Right lung (tissue), 5 donors: Measurements from ENCODE around the gene ASPDH. TPM values are rescaled to one million over a fixed set of nuclear protein-coding genes. Genes with fewer than 3 reads are reported as not detected.
"Not testable (repeated sequence)": the region's sequence is repeated elsewhere in the genome, so short reads cannot be mapped to it uniquely, and the experiment has no call there.

Experiments used
- DNase-seq, 2 donors: peaks; one replicate each; pipeline ENCODE4 v3.0.0-alpha.2; 2013
- polyA plus RNA-seq, 5 donors: library from polyadenylated mRNA; unstranded; fragments of 120-200 nt; gene quantifications; one replicate each; pipeline versions ENCODE4 v1.2.1 to v1.2.3, GENCODE V29; 2013; ENCODE audit warnings: inconsistent platforms in 1 of 5, low replicate concordance in 1 of 5; ENCODE audit not compliant: insufficient read length in 5 of 5, insufficient read depth in 1 of 5

The ASPDH gene
- polyA plus RNA-seq, 5 donors: 0.60 to 2.2 (median 1.7) TPM

DNA sequence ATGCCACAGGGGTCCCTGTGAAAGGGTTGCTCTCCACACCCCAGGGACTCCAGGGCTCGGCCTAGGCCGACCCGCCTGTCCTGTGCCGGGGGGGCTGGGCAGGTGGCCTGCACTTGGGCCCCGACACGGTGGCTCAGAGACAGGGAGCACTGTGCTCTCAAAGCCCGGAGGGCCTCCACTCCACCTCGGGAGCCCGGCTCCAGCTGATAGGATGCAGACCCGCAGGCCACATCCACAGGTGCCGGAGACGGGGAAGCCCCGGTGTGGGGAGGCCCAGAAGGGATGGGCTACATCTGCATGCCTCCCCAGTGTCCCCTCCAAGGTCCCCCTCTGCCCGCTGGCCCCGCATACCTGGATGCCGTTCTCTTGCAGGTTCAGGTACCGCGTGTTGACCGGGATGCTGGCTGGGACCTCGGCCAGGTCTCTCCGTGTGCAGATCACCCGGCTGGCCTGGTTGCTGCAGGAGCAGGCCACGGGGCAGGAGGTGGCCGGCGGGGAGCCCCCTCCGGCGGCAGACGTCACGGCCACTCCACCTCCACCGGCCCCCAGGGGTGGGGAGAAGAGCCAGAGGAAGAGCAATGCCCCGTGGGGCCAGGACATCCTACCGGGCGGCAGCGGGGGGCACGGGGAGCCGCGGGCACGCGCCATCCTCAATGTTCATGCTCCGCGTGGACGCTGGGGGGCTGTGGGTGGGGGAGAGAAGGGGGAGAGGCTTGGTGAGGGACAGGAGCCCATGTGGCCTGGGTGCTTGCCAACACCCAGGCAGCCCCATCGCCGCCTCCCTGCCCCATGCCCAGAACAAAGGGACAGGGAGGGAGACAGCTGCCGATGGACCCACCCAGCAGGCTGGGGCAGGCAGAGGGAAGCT is 34.7 kb upstream of the ASPDH start:
- no peak for DNase-seq

- DNase-seq: no peak
These were observed 33.9 kb upstream of the ASPDH start for GRCh38 chr19:50547385-50548190.

DNA sequence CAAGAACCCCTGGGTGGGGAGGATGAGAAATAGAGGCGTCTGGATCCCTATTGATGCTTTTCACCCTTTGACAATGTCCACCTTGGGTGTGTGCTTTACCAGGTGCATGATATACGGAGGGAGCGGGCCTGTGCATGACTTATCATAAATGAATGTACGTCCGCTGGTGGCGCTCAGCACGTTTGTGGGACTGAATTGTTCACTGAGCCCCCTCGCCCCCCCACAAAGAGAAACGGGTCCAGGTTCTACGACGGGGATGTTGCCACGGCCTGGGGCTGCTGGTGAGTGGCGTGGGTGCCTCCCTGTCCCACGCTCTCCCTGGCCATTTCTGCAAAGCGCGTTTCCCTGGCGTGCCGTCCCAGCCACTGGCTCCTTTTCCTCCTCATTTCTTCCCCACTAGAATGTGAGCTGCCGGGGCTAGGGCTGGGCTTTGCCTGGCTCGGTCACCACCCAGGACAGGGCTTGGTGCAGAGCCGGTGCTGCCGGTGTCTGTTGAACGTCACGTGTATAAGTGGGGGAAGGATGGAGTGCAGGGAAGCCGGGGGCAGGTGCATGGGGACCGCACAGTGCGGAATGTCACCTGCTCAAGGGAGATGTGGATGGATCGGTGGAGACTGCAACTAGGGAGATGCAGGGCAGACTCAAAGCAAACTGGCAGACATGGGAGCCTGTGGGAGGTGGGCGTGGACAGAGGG is 33.0 kb upstream of the ASPDH start:
- no peak for DNase-seq

- DNase-seq: no peak
These were observed 29.2 kb upstream of the ASPDH start for GRCh38 chr19:50542943-50543342.

- peak; percentile 38 to 47 for DNase-seq
These were observed 24.1 kb upstream of the ASPDH start for GRCh38 chr19:50537769-50538230.

- DNase-seq: no peak
These were observed 23.6 kb upstream of the ASPDH start for GRCh38 chr19:50537306-50537685.

GRCh38 chr19:50536662-50537305 is 23.1 kb upstream of the ASPDH start:
- no peak for DNase-seq

DNA sequence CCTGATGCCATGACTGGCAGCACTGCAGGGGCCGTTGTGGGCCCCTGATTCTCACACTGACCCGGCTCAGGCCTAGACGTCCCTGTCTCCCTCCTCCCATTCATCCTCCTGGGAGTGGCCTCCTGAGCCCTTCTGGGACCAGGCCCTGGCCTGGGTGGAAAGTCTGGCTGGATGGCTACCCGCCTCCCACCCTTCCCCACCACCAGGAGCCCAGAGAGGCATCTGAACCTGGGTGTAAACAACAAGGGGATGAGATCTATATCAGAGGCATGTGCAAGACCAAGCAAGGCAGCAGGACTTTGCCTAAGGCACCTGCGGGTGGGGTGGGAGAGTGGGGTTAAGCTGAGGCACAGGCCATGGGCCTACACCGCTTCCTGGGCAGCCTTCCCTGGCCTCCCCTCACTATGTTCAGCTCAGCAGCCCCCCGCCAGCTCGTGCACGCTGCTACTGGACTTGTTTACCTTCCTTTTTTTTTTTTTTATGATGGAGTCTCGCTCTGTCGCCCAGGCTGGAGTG is 22.0 kb upstream of the ASPDH start:
- no peak for DNase-seq

DNA sequence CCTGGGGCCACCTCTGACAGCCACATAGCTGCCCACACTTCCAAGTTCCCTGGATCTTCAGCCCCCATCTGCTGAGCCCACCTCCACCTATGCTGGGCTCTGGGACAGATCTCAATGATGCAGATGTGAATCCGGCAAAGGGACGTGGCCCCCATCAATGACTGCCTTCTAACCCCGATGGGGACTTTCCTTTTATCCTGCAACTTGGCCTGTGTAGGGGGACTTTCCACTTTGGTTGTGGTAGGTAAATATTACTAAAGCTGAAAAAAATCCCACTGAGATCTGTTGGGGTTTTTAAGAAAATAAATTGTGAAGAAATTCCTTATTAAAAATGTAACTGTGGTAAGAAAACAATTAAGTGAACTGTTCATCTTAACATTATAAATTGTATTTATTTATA is 20.8 kb upstream of the ASPDH start:
- no peak for DNase-seq

DNA sequence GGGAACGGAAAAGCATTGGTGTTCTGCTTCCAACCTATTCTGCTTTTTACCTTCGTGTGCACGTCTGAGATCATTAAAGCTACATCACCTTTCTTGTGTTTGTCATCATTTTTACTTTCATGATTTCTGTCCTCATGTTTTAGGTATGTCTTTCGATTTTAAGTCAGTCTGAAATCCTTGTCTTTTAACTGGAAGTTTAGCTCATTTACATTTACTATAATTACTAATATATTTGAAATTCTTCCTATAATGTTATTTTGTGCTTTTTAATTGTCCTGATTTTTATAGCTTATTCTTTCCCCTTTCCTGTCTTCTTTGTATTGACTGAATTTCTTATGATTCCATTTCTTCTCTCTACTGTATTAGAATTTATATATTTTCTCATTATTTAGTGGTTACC is 19.2 kb upstream of the ASPDH start:
- DNase-seq: no peak

DNA sequence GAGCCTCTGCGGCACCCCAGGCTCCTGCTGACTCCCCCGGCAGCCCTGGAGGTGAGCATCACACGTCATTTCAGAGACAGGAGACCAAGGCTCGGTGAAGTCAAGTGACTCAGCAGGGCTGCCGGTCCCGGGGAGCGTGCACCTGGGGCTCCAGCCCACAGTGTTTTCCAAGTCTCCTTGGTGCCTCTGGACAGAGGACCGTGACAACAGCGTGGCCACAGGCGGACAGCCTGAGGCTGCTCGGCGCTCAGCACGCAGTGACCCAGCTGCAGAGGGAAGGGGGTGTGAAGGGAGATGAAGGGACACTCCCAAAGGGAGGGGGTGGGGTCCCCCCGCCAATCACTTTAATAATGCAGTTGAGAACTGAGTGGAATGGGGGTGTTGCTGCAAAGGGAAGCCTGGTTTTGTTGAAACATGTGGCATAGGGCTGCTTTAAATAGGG is 17.5 kb upstream of the ASPDH start:
- no peak for DNase-seq

- not testable (repeated sequence) for DNase-seq
These were observed 14.3 kb upstream of the ASPDH start for GRCh38 chr19:50528052-50528451.

GRCh38 chr19:50522881-50523280 is 9.2 kb upstream of the ASPDH start:
- DNase-seq: no peak

GRCh38 chr19:50520822-50521465 is 7.2 kb upstream of the ASPDH start:
- DNase-seq: no peak

DNA sequence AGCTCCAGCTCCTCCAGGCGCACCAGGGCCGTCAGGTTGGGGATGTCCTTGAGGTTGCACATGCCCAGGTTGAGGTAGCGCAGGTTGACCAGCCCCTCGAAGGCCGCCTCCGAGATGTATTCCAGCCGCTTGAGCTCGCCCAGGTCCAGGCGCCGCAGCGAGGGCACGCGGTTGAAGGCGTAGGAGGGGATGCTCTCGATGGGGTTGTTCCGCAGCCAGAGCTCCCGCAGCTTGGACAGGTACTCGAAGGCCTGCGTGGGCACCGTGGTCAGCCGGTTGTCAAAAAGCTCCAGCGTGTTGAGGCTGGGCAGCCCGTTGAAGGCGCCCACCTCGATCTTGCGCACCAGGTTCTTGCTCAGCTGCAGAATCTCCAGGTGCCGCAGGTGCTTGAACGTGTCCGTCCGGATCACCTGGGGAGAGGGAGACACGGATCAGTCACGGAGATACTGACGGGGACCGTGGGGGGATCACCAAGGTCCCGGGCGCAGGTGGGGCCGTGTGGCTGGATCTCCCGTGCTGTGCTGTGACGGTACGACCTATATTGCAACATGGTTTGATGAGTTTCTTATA is 5.4 kb upstream of the ASPDH start:
- no peak for DNase-seq

DNA sequence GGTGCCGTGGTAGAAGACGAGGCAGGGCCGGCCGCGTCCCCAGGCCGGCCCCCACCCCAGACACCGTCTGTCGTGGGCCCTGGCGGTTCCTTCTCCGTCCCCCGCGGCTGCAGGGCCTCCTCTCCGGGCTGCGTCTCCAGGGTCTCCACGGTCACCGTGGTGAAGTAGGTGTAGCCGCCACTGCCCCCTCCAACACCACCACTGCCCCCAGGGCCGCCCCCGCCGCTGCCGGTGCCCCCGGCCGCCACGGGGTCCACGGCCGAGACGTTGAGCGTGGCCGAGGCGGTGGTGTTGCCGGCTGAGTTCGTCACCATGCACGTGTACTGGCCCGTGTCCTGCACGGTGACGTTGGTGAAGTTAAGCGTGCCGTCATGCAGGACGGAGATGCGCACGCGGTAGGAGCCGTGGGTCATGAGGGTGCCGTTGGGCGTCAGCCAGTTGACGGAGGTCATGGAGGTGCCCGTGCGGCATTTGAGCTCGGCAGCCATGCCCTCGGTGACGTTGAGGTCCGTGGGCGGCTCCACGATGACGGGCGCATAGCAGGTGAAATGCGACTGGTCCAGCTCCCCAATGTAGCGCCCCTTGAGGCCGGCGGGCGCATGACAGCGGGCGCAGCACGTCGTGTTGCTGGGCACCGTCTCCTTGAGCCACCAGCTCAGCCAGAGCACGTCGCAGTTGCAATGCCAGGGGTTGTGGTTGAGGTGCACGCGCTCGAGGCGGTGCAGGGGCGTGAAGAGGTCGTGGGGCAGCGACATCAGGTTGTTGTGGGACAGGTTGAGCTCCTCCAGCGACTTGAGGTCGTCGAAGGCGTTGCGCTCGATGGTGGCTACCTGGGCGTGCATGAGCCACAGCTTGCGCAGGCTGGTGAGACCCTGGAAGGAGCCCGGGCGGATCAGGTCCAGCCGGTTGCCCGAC is 4.6 kb upstream of the ASPDH start:
- DNase-seq: no peak

DNA sequence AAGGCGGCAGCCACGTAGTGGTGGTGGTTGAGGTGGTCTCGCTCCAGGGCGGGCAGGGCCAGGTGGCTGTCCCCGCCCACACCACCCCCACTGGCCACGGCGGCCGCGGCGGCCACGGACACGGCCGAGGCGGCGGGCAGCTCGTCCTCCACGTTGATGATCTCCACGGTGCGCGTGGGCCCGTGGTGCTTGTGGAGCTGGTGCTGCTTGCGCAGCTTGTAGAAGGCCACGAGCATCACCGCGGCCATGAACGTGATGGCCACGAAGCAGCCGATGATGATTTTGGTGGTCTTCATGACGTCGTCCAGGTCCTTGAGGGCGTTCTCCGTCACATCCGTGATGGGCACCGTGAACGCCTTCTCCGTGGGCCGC is 4.0 kb upstream of the ASPDH start:
- DNase-seq: no peak

GRCh38 chr19:50516964-50517703 is 3.4 kb upstream of the ASPDH start:
- no peak for DNase-seq

- no peak for DNase-seq
These were observed 2.7 kb upstream of the ASPDH start for GRCh38 chr19:50516456-50516855.
